ENCODE data around the gene PDE4A.
"Not testable (repeated sequence)": the region's sequence is repeated elsewhere in the genome, so short reads cannot be mapped to it uniquely, and the experiment has no call there.

Gene PDE4A

DNA sequence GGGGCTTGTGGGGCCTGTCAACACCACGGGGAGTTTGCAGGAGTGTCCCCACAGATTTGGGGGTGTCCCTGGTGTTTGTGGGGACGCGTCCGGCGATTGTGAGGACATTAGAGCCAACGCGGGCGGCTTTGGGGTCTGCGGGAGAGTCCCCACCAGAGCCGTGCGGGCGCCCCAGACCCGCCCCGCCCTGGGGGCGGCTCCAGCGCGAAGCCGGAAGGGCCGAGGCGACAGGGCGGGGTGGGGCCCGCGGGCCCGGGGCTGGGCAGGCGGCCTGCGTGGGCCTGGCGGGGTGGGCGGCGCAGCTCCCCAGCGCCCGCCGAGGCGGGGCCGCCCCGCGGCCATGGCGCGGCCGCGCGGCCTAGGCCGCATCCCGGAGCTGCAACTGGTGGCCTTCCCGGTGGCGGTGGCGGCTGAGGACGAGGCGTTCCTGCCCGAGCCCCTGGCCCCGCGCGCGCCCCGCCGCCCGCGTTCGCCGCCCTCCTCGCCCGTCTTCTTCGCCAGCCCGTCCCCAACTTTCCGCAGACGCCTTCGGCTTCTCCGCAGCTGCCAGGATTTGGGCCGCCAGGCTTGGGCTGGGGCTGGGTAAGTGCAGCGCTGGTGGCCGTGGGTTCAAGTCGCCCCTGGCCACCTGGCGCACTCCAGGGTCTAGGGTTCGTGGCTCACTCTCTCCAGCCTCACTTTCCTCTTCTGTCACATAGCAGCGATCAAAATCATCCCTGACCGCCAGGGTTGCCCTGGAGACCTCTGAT is 10.3 kb downstream of the PDE4A start:
- peak in 1 of 2 donors; percentile 53 for DNase-seq

DNA sequence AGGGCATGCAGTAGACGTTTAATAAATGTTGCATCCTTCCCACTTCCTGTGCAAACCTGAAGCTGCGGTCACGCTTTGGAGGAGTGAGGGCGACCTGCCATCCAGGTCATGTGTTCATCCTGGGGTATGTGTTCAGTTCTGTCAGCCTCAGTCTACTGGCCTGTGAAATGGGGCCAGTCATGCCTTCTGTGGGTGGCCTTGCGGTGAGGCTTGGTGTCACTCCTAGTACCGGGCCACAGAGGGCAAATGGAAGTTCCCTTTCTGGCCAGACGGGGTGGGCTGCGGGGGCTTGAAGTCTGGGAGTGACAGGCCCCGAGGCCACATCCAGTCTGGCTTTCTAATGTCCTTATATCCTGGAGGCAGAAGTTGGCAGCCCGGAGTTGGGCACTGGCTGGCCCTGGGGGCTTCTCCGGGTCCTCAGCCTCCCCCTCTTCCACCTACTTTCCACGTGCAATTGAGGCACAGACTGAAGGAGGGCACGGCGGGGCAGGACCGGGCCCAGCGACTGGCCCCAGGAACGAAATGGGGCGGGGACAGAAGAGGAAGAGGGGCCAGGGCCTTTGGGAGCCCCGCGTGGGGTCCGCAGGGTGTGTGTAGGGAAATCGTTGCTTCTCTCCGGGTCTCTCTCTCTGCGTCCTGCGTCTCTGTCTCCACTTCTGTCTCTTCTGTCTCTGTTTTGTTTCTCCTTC is 11.1 kb downstream of the PDE4A start:
- DNase-seq, result peak; percentile 74 to 78

DNA sequence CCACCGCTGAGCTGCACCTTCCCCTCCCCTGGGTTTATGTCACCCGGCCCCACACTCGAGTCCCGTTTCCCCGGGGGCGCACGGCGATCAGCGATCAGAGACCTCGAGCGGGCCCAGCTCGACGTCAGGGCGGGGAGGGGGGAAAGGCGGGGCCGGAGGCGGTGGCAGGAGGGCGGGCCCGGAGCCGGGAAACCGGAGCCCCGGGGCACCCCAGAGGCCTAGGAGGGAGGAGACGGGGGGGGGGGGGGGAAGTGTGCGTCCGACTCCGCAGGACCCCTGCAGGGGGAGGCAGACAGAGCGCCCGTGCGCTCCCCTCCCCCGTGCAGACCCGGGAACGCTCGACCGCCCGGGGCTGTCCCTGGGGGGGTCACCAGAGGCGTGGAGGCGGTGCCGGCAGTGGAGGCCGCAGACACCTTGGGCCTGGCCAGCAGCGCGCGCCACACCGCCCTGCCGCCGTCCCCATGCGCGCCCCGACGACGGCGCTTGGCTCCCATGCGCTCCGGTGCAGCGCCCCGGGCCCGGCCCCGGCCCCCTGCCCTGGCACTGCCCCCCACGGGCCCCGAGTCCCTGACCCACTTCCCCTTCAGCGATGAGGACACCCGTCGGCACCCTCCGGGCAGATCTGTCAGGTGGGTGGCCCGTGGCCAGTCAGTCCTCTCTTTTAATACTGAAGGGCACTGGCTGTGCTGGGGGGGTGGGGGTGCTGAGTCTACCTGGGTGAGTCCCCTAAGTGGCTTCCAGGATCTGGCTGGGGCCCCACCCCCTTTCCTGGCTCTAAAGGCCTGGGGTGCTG is 11.8 kb downstream of the PDE4A start:
- DNase-seq, result peak; percentile 83 to 85

DNA sequence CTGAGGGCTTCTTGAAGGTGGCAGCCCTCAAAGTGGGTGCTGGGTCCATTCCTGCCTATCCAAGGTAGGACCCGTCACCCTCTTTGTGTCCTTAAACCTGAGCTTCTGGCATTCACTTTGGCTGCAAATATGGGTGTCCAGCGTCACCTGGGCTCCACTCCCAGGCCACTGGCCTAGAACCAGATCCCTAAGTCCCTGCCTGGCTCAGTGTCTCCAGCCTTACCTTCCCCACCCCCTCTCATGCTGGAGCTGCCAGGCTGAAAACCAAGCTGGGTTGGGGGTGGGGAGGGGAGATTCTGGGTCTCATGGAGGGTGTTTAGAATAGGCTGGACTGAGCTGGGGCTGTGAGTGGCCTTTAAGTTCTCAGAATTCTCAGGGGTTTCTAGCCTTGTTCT is 12.4 kb downstream of the PDE4A start:
- DNase-seq, result no peak

DNA sequence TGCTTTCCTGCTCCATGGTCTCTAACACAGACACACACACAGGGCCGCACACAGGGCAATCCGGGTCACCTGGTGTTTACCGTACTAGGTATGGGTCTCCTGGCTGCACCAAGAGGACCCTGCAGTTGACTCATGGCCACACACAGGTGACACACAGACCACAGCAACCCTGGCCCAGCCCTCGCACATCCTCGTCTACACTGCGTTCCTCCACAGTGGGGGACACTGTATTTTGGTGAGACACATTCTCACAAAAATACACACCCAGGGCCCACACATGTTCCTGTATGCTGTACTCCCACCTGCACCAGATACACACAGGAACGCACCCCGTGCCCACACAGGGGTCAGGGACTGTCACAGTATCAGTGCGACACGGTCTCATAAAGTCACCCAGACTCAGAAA is 12.8 kb downstream of the PDE4A start:
- DNase-seq, result no peak

DNA sequence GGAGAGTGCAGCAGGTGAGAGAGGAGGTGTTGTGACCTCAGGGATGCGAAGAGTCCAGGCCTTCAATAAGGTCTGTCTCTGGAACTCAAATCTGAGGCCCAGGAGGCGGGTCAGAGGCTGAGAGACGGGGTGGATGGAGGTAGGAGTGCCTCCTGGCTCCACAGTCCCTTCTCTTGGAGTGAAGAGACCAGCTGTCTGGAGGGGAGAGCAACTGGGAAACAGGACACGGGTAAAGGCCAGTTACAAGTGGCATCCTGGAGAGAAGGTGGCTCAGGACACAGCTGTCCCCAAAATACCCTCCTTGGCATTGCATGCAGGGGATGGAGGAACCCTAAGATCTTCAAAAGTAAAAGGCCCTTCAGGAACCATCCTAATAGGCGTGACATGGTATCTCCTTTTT is 19.2 kb downstream of the PDE4A start:
- no peak for DNase-seq

DNA sequence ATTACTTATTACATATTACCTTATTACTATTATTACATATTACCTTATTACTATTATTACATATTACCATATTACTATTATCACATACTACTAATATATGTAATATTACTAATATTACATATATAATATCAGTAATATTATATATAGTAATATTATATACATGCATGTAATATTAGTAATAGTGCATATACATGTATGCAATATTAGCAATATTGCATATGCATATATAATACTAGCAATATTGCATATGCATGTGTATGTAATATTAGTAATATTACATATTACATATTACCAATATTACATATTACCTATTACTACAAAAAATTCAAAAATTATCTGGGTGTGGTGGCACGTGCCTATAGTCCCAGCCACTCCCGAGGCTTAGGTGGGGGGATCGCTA is 22.4 kb downstream of the PDE4A start:
- DNase-seq, result no peak

DNA sequence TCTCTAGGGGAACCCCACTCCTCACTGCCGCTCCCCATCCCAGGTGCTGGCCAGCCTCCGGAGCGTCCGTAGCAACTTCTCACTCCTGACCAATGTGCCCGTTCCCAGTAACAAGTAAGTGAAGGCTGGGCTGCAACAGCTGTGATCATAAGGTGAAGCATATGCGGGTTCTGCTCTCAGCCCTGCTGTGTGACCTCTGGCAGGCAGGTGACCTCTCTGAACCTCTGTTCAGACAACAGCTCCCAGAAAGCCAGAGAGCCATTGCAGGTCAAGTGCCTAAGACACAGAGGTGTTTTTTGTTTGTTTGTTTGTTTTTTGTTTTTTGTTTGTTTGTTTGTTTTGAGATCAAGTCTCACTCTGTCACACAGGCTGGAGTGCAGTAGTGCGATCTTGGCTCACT is 28.7 kb downstream of the PDE4A start:
- DNase-seq, result no peak

DNA sequence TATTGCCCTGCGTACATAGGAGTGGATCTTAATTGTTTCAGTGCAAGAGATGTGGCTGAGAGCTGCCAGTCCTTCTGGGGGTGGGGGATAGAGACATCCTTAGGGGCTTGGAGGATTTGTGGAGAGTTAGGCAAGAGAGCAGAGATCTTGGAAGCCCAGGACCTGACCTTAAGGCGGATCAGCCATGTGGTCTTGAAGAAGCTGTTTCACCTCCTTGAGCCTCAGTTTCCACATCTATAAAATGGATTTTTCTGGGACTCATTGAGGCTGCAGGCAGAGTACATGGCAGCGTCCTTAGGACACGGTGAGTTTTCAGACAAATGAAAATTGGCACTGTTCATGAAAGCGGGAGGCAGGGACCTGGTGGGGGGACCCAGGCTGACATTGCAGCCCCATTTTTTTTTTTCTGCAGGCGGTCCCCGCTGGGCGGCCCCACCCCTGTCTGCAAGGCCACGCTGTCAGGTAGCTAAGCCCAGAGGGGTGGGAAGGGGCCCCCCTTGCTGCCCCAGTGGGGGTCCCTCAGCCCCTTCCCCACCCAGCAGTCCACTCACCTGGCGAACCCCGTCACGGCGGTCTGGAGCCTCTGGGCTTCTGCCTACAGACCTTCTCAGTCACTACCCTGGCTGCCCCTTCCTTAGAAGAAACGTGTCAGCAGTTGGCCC is 30.0 kb downstream of the PDE4A start:
- DNase-seq, result no peak

DNA sequence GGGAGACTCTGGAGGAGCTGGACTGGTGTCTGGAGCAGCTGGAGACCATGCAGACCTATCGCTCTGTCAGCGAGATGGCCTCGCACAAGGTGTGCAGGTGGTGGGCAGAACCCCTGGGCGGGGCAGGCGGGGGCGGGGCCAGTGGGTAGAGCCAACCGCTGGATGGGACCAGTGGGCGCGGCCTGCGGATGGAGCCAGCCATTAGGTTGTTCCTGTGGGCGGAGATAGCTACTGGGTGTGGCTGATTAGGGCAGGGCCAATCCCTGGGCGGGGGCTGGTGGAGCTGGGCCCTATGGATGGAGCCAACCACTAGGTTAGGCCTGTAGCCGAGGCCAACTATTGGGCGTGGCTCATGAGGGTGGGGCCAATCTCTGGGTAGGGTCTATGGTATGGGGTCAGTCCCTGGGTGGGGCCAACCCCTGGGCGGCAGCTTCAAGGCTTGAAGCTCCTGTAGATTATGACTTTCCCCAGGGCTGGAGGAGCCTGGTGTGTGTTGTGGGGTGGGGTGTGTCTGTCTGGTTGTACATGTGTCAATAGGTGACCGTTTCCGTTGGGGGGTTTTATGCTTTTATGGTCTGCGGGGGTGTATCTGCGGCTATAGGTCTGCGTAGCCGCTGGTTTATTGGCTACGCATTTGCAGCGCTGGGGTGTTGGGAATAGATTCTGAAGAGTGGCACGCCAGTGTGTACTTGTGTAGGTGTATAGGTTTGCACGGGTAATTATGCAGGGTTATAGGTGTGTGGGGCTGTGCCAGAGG is 30.7 kb downstream of the PDE4A start:
- no peak for DNase-seq

DNA sequence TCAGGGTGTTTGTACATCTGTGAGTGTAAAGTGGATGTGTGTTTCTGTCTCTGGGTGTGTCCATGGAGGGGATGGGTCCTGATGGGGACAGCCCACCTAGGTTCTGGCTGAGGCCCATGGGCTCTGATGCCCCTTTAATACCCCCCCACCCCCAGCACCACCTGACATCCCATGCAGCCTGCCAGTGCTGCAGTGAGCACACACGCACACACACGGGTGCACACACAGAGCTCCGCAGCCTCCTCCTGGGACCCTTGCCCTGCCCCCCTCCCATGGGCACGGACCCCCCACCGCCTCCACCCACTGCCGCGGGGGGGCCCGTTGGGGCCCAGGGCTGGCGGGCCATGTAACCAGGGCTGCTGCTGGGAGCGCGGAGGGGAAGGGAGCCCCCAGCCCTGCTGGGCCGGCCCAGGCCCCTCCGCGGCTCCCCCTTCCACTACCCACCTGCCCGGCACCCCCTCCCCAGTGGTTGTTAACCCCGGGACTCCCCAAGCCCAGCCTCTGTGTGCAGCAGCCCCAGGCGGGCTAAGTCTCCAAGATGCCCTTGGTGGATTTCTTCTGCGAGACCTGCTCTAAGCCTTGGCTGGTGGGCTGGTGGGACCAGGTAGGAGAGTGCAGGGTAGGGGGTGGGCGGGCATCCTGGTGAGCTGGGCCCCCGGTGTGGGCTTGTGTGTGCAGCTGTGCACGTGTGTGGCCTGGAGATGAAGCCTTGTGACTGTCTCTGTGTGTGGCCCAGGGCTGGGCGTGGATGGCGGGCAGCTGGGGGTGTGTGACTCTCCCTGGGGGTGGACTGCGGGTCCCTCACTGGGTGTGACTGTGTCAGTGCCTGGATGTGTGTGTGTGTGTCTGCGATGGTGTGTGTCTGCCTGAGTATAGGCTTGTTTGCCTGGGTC is 32.6 kb downstream of the PDE4A start:
- no peak for DNase-seq

DNA sequence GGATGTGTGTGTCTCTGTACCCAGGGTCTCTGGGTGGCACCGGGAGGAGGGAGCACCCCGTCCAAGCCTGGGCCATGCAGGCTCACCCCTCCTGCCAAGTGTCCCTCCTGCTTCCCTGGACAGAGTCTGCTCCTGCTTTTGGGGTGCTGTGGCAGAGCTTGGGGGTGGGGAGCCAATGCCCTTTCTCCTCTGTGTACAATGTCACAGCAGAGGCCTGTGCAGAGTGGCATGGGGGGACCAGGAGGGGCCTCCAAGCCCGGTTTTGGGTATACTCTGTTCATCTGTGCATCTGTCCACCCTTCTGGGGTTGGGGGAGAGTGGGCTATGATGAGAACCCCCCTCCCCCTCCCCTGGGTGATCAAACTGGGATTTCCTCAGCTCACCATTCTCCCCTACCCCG is 33.5 kb downstream of the PDE4A start:
- DNase-seq, result no peak

DNA sequence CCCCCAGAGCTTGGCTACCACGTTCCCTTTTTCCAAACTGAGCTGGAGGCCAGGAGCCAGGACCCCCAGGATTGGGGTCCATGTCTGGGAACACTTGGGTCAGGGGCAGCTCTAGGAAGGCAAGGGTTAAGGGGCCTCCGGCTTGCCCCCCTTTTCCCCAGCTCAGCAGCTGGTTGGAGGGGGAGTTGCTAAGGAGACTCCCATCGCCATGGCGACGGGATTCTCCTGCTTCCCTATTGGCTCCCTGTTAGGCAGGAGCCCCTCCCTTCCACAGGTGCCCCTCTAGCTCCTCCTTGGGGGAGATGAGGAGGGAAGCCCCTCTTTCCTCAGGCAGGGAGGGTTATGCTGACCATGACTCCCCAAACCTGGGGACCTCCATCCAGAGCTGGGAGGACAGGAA is 33.9 kb downstream of the PDE4A start:
- no peak for DNase-seq

DNA sequence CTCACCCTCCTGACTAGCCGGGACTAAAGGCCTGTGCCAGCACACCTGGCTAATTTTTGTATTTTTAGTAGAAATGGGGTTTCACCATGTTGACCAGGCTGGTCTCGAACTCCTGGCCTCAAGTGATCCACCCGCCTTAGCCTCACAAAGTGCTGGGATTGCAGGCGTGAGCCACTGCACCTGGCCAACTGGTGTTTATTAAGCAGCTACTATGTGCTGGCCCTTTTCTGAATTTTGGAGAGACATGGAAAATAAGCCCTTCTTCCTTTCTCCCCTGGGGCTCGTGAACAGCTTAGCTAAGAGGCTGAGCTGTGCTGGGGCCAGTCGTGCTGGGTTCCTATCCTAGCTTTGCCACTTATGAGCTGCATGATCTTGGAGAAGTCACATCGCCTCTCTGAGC is 38.4 kb downstream of the PDE4A start:
- DNase-seq, result not testable (repeated sequence)

DNA sequence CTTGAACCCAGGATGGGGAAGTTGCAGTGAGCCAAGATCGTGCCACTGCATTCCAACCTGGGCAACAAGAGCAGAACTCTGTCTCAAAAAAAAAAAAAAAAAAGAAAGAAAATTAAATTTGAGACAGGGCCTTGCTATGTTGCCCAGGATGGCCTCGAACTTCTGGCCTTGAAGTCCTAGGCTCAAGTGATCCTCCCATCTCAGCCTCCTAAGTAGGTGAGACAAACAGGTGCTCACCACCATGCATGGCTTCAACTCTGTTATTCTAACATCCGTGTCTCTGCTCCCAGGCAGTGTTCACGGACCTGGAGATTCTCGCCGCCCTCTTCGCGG is 40.3 kb downstream of the PDE4A start:
- DNase-seq, result no peak

DNA sequence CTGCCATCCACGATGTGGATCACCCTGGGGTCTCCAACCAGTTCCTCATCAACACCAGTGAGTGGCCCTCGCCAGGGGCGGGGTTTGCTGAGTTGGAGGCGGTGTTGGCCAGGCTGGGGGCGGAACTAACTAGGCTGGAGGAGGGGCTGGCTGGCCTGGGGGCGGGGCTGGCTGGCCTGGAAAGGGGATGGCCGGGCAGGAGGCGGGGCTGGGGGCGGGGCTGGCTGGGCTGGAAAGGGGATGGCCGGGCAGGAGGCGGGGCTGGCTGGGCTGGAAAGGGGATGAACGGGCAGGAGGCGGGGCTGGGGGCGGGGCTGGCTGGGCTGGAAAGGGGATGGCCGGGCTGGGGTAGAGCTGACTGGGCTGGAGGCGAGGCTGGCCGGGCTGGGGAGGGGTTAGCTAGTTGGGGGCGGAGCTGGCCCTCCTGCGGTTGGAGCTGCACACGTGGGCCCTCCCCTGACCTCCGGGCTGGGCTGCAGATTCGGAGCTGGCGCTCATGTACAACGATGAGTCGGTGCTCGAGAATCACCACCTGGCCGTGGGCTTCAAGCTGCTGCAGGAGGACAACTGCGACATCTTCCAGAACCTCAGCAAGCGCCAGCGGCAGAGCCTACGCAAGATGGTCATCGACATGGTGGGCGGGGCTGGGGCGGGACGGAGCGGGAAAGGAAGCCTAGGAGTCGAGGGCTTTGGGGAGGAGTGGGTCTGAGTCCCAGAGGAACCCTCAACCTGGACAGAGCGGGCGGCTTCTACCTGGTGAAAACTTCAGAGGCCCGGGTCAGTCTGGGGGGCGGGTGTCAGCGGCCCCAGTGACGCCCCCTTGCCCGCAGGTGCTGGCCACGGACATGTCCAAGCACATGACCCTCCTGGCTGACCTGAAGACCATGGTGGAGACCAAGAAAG is 41.0 kb downstream of the PDE4A start:
- peak; percentile 89 to 90 for DNase-seq

DNA sequence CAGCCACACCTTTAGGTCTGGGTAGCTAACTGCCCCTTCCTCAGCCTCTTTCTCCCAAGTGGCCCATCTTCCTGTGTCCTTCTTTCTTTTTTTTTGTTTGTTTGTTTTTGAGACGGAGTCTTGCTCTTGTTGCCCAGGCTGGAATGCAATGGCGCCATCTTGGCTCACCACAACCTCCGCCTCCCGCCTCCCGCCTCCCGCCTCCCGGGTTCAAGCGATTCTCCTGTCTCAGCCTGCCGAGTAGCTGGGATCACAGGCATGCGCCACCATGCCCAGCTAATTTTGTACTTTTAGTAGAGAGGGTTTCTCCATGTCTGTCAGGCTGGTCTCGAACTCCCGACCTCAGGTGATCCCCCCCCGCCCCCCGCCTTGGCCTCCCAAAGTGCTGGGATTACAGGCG is 41.7 kb downstream of the PDE4A start:
- not testable (repeated sequence) for DNase-seq

DNA sequence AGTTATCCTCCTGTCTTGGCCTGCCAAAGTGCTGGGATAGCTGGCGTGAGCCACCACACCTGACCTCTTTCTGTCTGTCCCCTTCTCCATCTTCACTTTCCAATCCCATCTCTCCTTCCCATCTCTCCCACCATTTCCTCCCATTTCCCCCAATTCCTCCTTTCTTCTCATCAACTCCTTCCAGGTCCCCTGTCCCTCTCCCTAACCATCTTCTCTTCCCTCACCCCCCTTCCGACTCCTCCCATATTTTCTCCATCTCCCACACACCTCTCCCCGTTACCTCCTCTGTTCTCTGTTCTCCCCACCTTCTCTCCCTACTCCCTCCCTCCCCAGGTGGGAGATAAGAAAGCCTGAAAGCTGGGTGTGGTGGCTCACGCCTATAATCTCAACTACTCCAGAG is 42.2 kb downstream of the PDE4A start:
- no peak for DNase-seq

DNA sequence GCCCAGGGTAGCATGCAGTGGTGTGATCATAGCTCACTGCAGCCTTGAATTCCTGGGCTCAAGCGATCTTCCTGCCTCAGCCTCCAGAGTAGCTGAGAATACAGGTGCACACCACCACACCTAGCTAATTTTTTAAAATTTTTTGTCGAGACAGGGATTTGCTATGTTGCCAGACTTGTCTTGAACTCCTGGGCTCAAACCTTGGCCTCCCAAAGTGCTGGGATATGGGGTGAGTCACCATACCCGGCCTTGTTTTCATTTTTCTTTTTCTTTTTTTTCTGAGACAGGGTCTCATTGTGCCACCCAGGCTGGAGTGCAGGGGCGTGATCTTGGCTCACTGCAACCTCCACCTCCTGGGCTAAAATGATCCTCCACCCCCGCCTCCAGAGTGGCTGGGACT is 44.1 kb downstream of the PDE4A start:
- no peak for DNase-seq

DNA sequence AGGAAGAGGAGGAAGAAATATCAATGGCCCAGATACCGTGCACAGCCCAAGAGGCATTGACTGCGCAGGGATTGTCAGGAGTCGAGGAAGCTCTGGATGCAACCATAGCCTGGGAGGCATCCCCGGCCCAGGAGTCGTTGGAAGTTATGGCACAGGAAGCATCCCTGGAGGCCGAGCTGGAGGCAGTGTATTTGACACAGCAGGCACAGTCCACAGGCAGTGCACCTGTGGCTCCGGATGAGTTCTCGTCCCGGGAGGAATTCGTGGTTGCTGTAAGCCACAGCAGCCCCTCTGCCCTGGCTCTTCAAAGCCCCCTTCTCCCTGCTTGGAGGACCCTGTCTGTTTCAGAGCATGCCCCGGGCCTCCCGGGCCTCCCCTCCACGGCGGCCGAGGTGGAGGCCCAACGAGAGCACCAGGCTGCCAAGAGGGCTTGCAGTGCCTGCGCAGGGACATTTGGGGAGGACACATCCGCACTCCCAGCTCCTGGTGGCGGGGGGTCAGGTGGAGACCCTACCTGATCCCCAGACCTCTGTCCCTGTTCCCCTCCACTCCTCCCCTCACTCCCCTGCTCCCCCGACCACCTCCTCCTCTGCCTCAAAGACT is 46.9 kb downstream of the PDE4A start:
- DNase-seq, result no peak

All from CD4-positive, alpha-beta T cell treated with Interleukin-1 beta for 1 hour (primary cell).